Skin epidermis (tissue), 12 donors: ENCODE measurements around the gene USP8.

ENCODE experiments used
- H3K27ac ChIP-seq, 21 experiments: fragments of 200-600 bp; sonication (generic) in 11 of 21; one replicate each; pipeline ENCODE4 v1.5.0; 2020; ENCODE audit warnings: mild to moderate bottlenecking in 3 of 21, inconsistent platforms in 2 of 21, moderate library complexity in 2 of 21
- H3K4me3 ChIP-seq, 7 experiments: fragments of 200-600 bp; sonication (generic) in 2 of 7; one replicate each; pipeline ENCODE4 v1.5.0; 2020; ENCODE audit warnings: inconsistent platforms in 2 of 7, mild to moderate bottlenecking in 2 of 7, moderate library complexity in 1 of 7

Gene USP8

DNA sequence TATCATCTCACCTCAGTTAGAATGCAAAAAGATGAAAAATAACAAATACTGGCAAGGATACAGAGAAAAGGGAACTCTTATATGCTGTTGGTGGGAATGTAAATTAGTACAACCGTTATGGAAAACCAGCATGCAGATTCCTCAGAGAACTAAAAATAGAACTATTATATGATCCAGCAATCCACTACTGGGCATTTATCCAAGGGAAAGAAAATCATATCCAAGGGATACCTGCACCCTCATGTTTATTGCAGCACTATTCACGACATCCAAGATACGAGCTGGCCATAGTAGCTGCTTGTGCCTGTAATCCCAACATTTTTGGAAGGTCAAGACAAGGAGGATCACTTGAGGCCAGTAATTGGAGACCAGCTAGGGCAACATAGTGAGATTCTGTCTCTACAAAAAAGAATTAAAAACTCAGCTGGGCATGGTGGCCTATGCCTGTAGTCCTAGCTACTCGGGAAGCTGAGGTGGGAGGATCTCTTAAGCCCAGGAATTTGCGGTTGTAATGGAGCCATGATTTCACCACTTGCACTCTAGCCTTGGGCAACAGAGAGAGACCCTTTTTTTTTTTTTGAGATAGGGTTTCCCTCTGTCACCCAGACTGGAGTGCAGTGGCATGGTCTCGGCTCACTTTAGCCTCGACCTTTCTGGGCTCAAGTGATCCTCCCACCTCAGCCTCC, 95.7 kb downstream of the USP8 start:
- no peak overlapping the region for H3K27ac ChIP-seq
- no peak overlapping the region for H3K4me3 ChIP-seq

DNA sequence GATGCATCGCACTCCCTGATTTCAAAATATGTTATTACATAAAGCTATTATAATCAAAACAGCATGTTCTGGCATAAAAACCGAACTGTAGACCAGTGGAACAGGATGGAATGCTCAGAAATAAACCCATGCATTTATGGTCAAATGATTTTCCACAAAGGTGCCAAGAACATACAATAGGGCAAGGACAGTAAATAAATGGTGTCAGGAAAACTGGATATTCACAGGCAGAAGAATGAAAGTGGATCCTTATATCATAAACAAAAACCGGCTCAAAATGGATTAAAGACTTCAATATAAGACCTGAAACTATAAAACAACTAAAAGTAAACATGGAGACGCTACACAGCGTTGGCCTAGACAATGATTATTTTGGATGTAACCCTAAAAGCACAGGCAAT, 99.6 kb downstream of the USP8 start:
- Histone ChIP-seq H3K27ac (no peak overlapping the region), H3K4me3 (no peak overlapping the region)

- Histone ChIP-seq H3K27ac (no peak overlapping the region), H3K4me3 (no peak overlapping the region)
Observed at GRCh38 chr15:50531163-50531562, 107.0 kb downstream of the USP8 start.

- no peak overlapping the region for H3K4me3 ChIP-seq
- no peak overlapping the region for H3K27ac ChIP-seq
Observed at GRCh38 chr15:50531766-50532165, 107.6 kb downstream of the USP8 start.

DNA sequence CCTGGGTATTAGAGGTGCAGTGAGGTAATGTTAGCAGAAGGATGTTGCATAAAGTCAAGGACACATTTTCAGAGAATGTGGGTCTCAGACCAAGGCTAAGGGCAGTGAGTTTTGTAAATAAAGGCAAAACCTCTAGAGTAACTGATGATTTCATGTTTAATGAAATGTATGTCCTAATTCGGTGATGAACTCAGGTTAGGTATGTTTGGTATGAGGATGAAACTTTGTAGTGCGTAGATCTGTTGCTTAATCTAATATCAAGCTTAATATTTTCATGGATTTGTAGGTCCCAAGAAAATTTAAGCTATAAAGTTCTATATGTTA, 118.6 kb downstream of the USP8 start:
- Histone ChIP-seq H3K4me3 (no peak overlapping the region), H3K27ac (peak overlapping the region in 1 of 21 experiments; percentile 37)

DNA sequence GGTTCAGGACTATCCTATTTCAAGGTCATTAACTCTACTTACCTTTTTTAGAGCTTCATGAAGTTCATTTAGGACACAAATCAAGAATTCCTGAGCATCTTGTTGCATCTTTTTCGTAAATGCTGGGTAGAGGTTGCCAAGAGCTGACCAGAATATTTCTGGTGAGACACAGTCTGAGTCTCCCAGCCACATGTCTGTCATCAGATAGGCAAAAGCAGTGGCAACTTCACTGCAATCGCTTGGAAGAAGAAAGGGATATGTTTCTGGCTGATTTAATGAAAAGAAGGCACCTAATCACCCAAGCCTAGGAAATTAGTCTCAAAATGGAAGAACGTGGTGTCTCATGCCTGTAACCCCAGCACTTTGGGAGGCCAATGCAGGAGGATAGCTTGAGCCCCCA, 119.4 kb downstream of the USP8 start:
- H3K27ac ChIP-seq = no peak overlapping the region
- no peak overlapping the region for H3K4me3 ChIP-seq

- H3K27ac ChIP-seq = no peak overlapping the region
- H3K4me3 ChIP-seq = no peak overlapping the region
Observed at GRCh38 chr15:50544368-50544767, 120.2 kb downstream of the USP8 start.

- no peak within 1 kb of the TSS for H3K4me3 ChIP-seq
- no peak within 1 kb of the TSS for H3K27ac ChIP-seq
Observed at GRCh38 chr15:50546566-50546965, 122.4 kb downstream of the USP8 start, which contains the start of gene USP50. Gene USP50 (minus strand): TSS chr15:50546666. CDS start chr15:50546525, 141 bp downstream.

GRCh38 chr15:50549326-50549725, 125.1 kb downstream of the USP8 start:
- H3K27ac ChIP-seq = no peak overlapping the region
- H3K4me3 ChIP-seq = no peak overlapping the region

DNA sequence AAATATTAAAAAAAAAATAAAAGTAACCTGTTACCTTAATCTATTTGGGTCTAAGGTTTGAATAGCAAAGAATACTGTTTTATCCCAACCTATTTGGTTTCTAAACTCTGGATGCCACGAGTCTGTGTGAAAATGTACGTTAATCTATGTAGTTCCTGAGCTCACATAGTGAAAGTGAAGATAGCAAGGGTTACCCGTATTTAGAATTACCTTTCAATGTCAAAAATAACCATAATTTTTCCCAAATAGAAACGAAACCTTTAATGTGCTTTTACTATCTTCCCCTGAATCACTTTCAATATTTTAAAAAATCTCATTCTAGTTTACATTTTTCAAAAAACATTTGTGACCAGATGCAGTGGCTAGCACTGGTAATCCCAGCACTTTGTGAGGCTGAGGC, 128.0 kb downstream of the USP8 start:
- H3K27ac ChIP-seq = no peak overlapping the region
- H3K4me3 ChIP-seq = no peak overlapping the region

DNA sequence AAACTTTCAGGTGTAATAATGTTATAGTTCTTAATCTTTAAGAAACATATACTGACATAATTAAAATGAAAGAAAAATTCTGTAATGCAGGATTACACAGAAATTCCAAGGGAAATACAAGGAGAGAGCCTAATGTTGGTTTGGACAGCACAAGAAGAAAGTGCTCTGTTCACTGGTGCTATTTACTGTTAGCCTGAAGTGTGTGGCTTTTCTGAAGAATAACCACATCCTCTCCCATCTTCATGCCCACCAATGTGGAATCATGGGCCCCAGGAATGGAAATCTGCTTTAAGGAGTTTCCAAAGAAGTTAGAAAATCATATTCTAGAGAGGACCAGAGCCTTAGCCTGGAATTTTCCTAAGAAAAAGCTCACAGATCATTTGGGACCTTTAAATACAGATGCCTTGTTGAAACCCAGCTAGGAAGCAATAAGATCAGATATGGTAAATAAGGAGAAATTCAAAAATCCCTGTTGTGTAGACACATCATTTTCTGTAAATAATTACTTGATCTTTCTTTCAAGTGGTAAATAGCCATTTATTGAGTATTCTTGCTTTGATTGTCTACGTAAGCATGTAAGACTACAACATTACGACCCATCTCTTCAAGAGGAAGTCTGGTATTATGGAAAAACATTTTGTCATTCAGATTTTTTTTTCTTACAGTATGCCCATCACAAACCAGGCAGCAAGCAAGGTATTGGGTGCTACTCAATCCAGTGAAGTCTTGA, 132.6 kb downstream of the USP8 start:
- Histone ChIP-seq H3K4me3 (no peak overlapping the region), H3K27ac (no peak overlapping the region)

DNA sequence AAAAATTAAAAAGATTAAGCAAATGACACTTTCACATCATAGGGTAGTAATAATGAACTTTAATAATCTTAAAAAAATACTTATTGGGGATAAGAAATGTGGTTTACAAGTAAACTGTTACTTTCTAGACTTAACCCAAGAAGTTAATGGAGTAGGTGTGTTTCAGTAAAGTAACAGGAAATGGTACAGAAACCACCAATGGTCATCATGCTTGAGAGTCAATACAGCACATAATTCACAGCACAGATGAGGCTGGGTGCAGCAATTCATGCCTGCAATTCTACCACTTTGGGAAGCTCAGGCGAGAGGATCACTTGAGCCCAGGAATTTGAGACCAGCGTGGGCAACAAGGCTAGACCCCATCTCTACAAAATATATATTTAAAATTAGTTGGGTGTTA, 133.8 kb downstream of the USP8 start:
- Histone ChIP-seq H3K27ac (no peak overlapping the region), H3K4me3 (no peak overlapping the region)

DNA sequence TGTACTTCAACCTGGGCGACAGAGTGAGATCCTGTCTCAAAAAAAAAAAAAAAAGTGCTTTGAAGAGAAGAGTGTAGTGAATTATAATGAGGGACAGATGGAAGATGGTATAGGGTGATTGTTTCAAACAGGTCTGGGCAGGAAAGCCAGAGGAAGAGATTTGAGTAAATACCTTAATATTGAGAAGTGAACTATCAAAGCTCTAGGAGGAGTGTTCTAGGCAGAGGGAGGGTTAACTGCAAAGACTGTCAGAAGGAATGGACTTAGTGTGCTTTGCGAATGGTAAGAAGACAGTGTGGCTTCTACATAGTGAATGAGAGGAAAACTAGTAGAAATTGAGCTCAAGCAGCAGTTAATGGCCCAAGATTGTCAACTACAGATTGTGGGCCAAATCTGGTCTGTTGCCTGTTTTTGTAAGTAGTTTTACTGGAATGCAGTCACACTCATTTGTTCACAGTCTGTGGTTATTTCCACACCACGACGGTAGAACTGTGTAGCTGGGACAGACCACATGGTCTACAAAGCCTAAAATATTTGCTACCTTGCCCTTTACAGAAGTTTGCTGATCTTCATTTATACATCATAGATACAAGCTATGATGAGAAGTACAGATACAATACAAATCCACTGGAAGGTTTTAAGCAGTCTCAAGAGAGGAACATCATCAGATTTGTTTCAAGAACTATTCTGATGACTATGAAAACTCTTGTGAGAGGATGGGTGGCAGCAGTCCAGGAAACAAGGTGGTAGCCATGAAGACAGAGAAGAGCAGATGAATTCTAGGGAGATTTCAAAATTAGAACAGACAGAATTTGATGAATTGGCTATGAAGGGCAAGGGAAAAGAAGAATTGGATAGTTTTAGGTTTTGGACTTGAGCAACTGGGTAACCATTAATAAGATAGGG, 138.8 kb downstream of the USP8 start:
- Histone ChIP-seq H3K27ac (no peak overlapping the region), H3K4me3 (no peak overlapping the region)

DNA sequence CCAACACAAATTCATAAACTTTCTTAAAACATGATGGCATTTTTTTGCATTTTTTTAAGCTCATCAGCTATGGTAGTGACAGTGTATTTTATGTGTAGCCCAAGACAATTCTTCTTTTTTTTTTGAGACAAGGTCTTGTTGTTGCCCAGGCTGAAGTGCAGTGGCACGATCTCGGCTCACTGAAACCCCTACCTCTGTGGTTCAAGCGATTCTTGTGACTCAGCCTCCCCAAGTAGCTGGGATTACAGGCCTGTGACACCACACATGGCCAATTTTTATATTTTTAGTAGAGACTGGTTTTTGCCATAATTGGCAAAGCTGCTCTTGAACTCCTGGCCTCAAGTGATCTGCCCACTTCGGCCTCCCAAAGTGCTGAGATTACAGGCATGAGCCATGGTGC, 139.6 kb downstream of the USP8 start:
- no peak overlapping the region for H3K4me3 ChIP-seq

More for the DNA sequence above, 139.6 kb downstream of the USP8 start:
- H3K27ac ChIP-seq = no peak overlapping the region
